Measurements from ENCODE around the gene MBLAC1.

Gene MBLAC1

GRCh38 chr7:100095289-100095688 lies 31.5 kb upstream of the MBLAC1 start:
- no peak for DNase-seq (ENCODE audit: low read depth in 1 of 2, low spot score in 1 of 2)

- no peak for DNase-seq (ENCODE audit: low read depth in 1 of 2, low spot score in 1 of 2)
Measured at GRCh38 chr7:100095704-100096103, 31.1 kb upstream of the MBLAC1 start.

- no peak for DNase-seq (ENCODE audit: low read depth in 1 of 2, low spot score in 1 of 2)
Measured at GRCh38 chr7:100098913-100099312, 27.9 kb upstream of the MBLAC1 start.

- no peak for DNase-seq (ENCODE audit: low read depth in 1 of 2, low spot score in 1 of 2)
Measured at GRCh38 chr7:100099452-100099851, 27.3 kb upstream of the MBLAC1 start.

- peak; percentile 64 to 80 for DNase-seq (ENCODE audit: low read depth in 1 of 2, low spot score in 1 of 2)
Measured at GRCh38 chr7:100100420-100101015, 26.2 kb upstream of the MBLAC1 start.

GRCh38 chr7:100101016-100101862 lies 25.5 kb upstream of the MBLAC1 start, which contains the start of the genes AP4M1 and MCM7:
Gene AP4M1, plus strand, starts transcription at chr7:100101643. Its CDS starts 72 bp downstream, at chr7:100101715.
Gene MCM7, minus strand, starts transcription at chr7:100101397. Its CDS starts 103 bp downstream, at chr7:100101294.
- peak; percentile 90 to 95 for DNase-seq (ENCODE audit: low read depth in 1 of 2, low spot score in 1 of 2)

- no peak for DNase-seq (ENCODE audit: low read depth in 1 of 2, low spot score in 1 of 2)
Measured at GRCh38 chr7:100102950-100103840, 23.6 kb upstream of the MBLAC1 start.

GRCh38 chr7:100105534-100105933 lies 21.2 kb upstream of the MBLAC1 start:
- DNase-seq (ENCODE audit: low read depth in 1 of 2, low spot score in 1 of 2), result no peak

GRCh38 chr7:100106633-100107032 lies 20.1 kb upstream of the MBLAC1 start:
- DNase-seq (ENCODE audit: low read depth in 1 of 2, low spot score in 1 of 2), result no peak

GRCh38 chr7:100107125-100107737 lies 19.5 kb upstream of the MBLAC1 start:
- DNase-seq (ENCODE audit: low read depth in 1 of 2, low spot score in 1 of 2), result no peak

GRCh38 chr7:100107890-100108289 lies 18.9 kb upstream of the MBLAC1 start:
- no peak for DNase-seq (ENCODE audit: low read depth in 1 of 2, low spot score in 1 of 2)

GRCh38 chr7:100109521-100110163 lies 17.1 kb upstream of the MBLAC1 start:
- no peak for DNase-seq (ENCODE audit: low read depth in 1 of 2, low spot score in 1 of 2)

- no peak for DNase-seq (ENCODE audit: low read depth in 1 of 2, low spot score in 1 of 2)
Measured at GRCh38 chr7:100111156-100111555, 15.6 kb upstream of the MBLAC1 start.

GRCh38 chr7:100111914-100112313 lies 14.9 kb upstream of the MBLAC1 start:
- DNase-seq (ENCODE audit: low read depth in 1 of 2, low spot score in 1 of 2), result no peak

GRCh38 chr7:100115026-100115425 lies 11.7 kb upstream of the MBLAC1 start:
- DNase-seq (ENCODE audit: low read depth in 1 of 2, low spot score in 1 of 2), result no peak

- no peak for DNase-seq (ENCODE audit: low read depth in 1 of 2, low spot score in 1 of 2)
Measured at GRCh38 chr7:100118388-100119071, 8.2 kb upstream of the MBLAC1 start.

- DNase-seq (ENCODE audit: low read depth in 1 of 2, low spot score in 1 of 2), result peak; percentile 90 to 92
Measured at GRCh38 chr7:100119072-100119969, 7.4 kb upstream of the MBLAC1 start, which contains the start of the genes CNPY4 and TAF6. Gene CNPY4, plus strand, starts transcription at chr7:100119634. Its CDS starts 111 bp downstream, at chr7:100119745. Gene TAF6, minus strand, starts transcription at chr7:100119358. Its CDS starts 5,149 bp downstream, at chr7:100114209.

GRCh38 chr7:100119970-100120732 lies 6.6 kb upstream of the MBLAC1 start:
- DNase-seq (ENCODE audit: low read depth in 1 of 2, low spot score in 1 of 2), result peak; percentile 34 to 52

All from activated T-helper 1 cell treated with anti-CD3 and anti-CD28 coated beads, Interleukin-2, amount 50 U/mL, for 16 hours (primary cell).